ENCODE measurements around the gene FAM43A.

The FAM43A gene

DNA sequence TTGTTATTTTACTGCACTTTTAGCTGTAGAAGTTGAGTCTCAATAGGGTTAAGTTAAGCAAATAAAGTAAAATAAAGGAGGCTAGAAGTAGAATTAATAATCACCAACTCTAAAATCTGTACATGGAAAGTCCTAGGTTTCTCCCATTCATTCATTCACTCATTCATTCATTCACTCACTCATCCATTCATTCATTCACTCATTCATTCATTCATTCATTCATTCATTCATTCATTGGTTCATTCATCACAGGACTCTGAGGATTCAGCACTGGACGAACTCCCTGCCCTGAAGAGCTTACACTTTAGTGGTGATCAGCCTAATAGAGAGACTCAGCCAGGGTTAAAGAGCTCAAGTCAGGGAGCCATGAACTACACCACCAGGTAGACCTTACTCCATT lies 9.2 kb upstream of the FAM43A start:
- no peak for DNase-seq

GRCh38 chr3:194680888-194681615 lies 4.6 kb upstream of the FAM43A start:
- no peak for DNase-seq

DNA sequence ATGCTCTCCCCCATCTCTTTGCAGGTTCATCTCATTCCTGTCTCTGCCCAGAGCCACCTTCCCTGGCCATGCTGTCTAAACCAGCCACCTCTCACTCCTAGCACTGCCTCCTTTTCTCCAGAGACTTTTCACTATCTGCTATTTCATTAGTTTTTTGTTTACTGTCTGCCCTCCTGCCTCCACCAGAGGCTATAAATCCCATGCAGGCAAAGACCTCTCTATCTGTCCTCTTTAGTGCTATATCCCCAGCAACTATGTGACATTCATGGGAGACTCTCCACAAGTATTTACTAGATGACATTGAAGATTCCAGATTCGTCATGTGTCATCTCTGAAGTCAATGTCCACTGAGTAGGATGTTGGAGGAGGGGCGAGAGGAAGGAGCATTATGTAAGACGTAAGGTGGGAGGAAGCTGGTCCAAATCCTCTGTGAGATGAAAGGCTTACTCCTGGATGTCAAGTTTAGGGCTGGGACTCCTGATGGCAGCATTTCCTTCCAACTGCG lies 3.4 kb upstream of the FAM43A start:
- no peak for DNase-seq

DNA sequence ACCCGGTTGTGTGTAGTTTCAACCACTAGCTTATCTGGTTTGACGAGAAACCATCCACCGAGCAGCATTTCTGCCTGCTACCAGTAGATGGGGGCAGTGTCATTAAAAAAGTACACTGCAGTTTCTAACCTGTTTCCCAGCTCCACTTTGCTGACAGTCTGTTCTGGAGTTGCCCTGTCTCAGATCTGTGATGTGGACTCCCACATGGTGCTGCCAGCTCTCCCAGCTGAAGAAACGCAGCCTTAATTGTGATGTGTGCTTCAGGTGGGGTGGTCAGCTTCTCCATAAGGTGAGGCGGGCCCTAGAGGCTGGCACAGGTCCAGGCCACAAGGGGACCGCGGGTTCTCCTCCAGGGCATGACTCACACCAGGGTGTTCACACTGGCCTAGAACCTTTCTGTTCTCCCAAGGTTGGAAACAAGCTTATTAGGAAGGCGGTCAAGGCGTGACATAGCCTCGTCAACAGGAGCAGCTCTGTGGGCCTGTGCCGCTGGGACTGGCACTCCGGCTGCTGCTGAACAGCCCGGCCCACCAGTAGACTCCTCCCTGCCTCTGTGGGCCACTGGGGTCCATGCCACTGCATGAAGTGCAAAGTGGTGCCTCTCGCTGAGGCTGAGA lies 2.9 kb upstream of the FAM43A start:
- DNase-seq = peak; percentile 77

DNA sequence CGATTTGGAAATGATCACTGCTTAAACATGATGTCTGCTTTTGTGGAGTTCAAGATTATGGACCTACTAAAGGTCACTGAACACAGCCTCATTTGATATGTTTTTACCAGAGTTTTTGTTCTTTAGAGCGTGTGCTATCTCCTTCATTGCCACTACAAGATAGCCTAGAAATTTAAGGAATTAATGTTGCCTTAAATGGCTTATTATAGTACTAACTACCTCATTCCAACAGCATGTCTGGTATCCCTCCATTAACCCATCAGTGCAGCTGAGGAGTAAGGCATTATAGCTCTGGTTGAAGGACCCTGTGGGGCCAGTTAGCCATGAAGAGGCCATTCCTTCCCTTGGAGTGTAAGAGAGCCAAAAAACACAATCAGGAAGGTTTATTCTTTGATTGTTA lies 2.3 kb upstream of the FAM43A start:
- no peak for DNase-seq

DNA sequence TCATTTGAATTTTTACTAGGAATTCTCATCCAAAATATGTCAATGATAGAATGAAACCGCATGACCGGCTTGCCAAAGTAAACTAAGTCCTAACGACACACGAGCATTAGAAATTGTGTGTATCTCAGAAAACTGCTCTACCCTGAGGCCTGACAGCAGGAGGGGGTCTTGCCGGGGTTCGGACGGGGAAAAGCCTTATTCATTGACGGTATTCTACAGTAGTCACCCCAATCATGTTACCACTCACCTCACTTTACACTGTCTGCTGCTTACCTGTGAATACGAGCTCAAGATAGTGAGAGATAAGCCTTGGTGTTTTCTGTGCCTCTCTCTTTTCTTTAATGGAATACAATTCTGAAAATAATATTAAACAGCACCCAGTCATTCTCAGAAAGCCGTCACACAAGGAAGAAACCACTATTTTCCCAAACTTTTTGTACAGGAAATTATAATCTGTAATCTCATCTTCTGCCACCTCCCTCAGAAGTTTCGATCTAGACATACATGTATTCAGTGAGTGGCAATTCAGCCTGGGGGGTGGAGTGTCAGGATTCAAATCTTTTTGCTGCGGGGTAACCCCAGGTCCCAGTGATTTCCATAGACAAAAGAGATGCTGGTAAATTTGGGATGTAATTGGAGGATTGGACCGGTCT lies 492 bp upstream of the FAM43A start:
- DNase-seq = no peak

DNA sequence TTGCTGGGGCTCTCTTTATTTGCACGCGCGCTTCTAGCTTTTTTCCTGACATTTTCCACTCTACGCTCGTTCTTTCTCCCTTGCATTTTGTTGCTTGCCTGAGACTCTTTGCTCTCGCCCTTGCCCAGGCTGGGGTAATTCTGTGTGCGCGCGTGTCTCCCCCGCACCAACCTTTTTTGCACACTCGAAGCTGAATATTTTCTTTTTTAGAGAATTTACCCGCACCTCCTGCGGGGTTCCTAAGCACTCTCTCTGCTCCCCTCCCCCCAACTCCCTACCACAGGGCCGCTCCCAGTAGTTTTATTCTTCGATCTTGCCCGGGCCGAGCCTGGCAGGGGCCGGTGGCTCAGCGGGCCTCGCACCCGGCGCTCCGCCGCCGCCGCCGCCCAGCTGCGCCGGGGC lies 732 bp downstream of the FAM43A start:
- DNase-seq = no peak

- no peak for DNase-seq
Measured at GRCh38 chr3:194686816-194687637, 1.3 kb downstream of the FAM43A start.

DNA sequence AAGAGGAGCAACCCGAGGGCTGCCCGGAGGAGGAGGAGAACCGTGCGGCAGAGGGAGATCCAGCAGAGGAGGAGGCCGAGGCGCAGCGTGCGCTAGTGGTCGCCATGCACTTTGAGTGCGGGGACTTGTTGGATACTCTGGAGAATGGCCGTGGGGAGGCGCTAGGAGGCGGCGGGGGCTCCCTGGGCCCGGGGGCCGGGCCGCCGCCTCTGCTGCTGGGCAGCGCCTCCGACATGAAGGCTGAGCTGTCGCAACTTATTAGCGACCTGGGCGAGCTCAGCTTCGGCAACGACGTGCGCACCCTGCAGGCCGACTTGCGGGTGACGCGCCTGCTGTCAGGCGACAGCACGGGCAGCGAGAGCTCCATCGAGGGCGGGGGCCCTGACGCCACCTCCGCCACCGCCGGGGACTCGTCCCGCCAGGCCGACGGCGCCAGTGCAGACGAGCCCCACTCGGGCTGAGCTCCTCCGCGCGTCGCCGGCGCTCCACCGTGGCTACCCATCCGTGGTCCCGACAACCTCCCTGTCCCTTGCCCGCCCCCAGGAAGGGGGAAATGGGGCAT lies 2.0 kb downstream of the FAM43A start:
- no peak for DNase-seq

- no peak for DNase-seq
Measured at GRCh38 chr3:194688200-194688740, 2.6 kb downstream of the FAM43A start.

DNA sequence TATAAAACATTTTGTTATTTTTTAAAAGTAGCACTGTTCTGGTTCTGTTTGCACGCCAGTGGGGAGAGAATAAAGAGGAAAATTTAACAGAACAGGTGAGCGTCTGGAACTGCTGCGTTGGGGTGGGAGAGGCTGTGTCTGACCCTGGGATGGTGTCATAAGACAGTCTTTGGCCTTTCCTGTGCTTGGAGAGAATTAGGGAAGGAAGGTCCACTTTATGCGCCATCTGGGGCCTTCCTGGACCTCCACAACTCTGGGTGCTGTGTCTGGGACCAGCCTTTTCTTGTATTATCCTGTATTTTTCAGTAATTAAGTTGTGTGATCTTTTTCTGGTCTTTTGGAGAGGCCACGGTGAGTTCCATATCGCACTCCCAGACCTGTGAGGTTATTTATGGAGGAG lies 3.3 kb downstream of the FAM43A start:
- no peak for DNase-seq

DNA sequence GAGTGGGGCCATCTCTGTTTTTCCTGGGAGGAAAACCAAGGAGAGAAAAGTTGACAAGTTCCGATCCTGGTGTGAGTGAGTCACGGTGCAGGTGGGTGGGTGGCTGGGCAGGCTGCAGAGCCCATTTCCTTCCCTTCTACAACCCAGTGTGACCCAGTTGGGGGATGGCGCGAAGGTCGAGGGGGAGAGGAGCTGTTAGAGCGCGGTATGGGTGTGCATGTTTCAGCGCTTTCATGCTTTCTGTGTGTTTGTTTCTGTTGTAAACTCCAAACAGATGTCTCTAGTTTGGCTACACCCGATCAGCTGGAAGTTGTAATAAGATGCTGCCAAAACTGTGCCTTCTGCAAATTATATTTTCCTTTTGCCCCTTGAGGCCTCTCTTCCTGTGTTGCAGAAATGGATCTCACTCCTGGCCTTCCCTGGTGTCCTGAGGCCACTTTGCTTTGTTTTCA lies 3.8 kb downstream of the FAM43A start:
- DNase-seq = no peak

DNA sequence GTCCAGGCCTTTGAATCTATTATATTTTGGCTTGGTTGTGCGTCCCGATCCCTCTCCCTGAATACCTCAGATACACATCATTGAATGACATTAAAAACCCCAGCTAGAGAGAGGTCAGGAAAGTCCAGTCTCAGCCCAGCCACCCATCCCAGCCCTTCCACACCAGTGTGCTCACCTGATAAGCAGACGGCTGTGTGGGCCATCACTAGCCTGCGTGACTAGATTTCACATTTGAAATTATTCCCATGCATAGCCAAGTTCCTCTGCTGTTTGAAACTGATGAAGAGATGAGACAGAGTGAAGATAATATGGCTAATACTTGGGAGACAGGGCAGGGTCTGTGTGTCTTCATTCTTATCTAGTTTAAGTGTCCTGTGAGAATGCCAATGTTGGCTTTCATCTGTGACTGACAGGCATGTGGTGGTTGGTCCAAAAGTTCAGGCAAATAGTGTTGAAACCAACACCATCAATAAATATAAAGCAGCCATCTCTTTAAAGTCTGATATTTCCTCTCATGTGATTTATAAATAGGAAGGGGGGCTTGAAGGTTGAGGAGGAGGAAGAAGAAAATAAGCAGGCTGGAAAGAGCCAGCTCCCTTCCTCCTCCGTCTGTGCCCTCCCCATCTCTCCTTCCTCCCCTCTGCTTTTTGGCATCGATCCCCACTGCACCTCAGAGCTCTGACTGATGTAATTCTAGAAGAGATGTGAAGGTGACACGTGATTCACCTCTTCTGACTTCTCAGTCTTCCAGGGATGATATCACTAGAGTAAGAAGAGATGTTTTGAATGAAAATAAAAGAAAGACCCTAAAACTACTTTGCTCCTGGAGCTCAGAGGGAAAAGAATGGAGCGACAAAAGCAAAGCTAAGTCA lies 5.1 kb downstream of the FAM43A start:
- DNase-seq = peak; percentile 70

GRCh38 chr3:194691481-194692283 lies 6.0 kb downstream of the FAM43A start:
- DNase-seq = no peak

DNA sequence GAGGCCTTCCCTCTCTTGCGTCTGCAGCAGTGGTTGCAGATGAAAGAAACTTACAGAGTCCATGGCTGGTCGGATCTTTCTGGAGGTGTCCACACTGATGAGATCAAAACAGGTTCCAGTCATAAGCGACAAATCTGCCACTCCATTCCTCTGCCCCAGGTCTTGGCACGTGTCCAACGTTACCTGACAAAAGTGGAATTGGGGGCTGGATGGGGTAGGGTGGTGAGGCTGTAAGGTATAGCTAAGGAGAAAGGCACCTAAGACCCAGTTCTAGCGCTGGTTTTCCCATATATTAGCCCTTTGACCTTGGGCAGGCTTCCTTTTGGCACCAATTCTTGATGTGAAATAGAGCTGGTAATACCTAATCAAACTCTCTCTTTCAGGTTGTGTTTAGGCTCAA lies 11.0 kb downstream of the FAM43A start:
- DNase-seq = no peak

GRCh38 chr3:194702545-194702944 lies 16.9 kb downstream of the FAM43A start:
- DNase-seq = no peak

DNA sequence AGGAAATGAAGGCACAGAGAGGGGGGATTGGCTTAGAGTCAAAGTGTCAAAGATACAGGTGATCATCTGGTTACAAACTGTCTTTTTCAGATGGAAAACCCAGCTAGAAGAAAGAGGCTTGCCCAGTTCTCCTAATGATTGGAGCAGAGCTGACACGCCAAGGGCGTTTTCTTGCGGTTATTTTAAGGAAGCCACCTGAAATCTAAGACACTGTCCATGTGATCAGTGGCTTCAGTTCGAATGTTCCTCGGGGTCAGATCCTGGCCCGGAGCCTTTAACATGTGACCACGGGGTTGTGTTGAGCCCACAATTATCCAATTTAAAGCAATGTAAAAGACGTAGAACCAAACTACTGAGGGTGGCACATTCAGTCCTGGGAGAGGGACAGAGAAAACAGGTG lies 19.5 kb downstream of the FAM43A start:
- DNase-seq = no peak

GRCh38 chr3:194705761-194706160 lies 20.1 kb downstream of the FAM43A start:
- no peak for DNase-seq

DNA sequence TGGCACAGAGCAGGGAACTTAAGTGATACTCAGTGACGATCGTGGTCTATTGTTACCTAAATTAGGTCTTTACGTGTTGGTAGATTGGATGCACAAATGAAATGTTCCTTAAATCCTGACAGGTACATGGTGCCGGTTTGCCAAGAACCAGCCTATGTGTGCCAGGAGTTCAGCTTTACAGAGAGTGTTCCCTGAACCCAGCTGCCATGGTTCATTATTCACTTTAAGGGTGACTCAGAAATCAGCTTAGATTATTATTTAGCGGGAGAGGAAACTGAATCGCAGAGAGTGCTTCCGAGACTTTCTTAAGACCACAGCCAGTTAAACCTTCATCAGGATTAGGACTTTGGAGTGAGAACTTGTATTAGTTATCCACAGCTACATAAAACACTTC lies 21.5 kb downstream of the FAM43A start:
- DNase-seq = no peak

DNA sequence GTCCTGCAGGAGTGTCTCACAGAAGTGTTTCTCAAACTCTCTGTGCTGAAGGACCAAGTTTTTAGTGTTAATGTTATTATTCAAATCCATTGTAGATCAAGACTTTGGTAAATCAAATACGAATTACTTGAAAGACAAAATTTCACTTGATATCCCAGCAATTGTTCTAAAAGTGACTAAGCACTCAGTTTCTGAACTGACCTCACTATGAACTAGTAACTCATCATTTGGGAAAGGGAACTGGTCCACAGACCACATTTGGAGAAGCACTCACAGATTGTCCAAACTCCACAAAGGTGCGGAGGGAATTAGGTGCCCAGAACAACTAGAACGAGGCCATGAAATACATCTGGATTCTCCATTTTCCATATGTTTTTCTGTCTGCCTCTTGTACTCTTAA lies 25.6 kb downstream of the FAM43A start:
- DNase-seq = no peak

GRCh38 chr3:194711913-194712312 lies 26.2 kb downstream of the FAM43A start:
- no peak for DNase-seq

Measured in NCI-H2029 treated with DMSO at 0.1 percent for 48 hours (cell line).